B cell (primary cell): ENCODE measurements around the gene PRR14L.

ENCODE experiments used
- CTCF ChIP-seq: fragments of 200-600 bp; IDR thresholded peaks from one replicate; pipeline ENCODE4 v1.8.0; 2022; ENCODE audit warnings: antibody characterized with exemption, mild to moderate bottlenecking
- EZH2 ChIP-seq: IDR thresholded peaks from 2 replicates; pipeline ENCODE4 v1.6.1; 2012; ENCODE audit warnings: borderline replicate concordance, low read depth, mild to moderate bottlenecking, moderate library complexity, low read length; ENCODE audit not compliant: insufficient read depth, poor library complexity, severe bottlenecking

GRCh38 chr22:31695423-31695822 lies 54.5 kb downstream of the PRR14L start:
- TF ChIP-seq CTCF = no peak
- TF ChIP-seq EZH2 = no peak
